ENCODE results near the gene PHF2.

The PHF2 gene

DNA sequence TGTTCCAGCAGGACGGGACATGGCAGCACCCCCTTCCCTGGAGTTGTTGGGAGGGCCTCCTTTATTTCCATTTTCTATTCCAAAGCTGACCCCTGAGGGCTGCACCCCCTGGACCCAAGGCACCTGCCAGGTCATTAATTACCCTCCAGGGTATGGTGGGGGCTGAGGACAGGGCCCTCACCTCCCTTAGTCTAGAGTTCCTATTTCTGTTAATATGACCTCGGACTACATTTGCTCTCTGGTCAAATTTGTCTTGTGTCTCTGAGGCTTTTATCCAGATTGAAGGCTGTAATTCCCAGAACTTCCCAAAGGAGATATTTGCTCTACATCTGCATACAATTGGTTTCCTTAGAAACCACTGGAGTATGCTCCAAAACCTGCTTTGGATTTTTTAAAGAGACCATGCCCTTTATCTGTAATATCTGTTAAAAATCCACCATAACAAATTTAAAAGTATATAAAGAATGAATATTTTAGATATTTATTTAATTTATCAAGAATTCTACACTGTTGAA is 16.8 kb downstream of the PHF2 start:
- no peaks in the 10 kb centered on the region for H3K9me3 ChIP-seq (replicated peaks; ENCODE audit: insufficient read depth, low read length)
- H3K36me3 ChIP-seq (replicated peaks; ENCODE audit: insufficient read depth, low read length): no peaks in the 10 kb centered on the region
- no peaks in the 10 kb centered on the region for H3K4me1 ChIP-seq (ENCODE audit: low read length)
- peaks cover 17% of the 10 kb centered on the region for H3K79me2 ChIP-seq (ENCODE audit: low read length)
- H2AFZ ChIP-seq (ENCODE audit: low read length): no peak overlapping the region
- no peaks in the 10 kb centered on the region for H4K20me1 ChIP-seq (ENCODE audit: insufficient read depth, low read length)
- H3K27ac ChIP-seq (ENCODE audit: low read length): no peak overlapping the region
- no peak overlapping the region for H3K4me2 ChIP-seq (ENCODE audit: low read depth, low read length)
- TF ChIP-seq, protein P1, sequence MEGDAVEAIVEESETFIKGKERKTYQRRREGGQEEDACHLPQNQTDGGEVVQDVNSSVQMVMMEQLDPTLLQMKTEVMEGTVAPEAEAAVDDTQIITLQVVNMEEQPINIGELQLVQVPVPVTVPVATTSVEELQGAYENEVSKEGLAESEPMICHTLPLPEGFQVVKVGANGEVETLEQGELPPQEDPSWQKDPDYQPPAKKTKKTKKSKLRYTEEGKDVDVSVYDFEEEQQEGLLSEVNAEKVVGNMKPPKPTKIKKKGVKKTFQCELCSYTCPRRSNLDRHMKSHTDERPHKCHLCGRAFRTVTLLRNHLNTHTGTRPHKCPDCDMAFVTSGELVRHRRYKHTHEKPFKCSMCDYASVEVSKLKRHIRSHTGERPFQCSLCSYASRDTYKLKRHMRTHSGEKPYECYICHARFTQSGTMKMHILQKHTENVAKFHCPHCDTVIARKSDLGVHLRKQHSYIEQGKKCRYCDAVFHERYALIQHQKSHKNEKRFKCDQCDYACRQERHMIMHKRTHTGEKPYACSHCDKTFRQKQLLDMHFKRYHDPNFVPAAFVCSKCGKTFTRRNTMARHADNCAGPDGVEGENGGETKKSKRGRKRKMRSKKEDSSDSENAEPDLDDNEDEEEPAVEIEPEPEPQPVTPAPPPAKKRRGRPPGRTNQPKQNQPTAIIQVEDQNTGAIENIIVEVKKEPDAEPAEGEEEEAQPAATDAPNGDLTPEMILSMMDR (IDR thresholded peaks at IDR 0.05; ENCODE audit: low read length): no peak
- TF ChIP-seq EZH2 (optimal IDR thresholded peaks at IDR 0.05; ENCODE audit: low read depth, low read length) (no peak), EZH2phosphoT487 (IDR thresholded peaks at IDR 0.05; ENCODE audit: low read length) (no peak)
- H3K4me3 ChIP-seq (ENCODE audit: low read length): no peak overlapping the region
- no peak for DNase-seq
- H3F3A ChIP-seq (ENCODE audit: insufficient read depth, low read length): no peaks in the 10 kb centered on the region
- no peaks in the 10 kb centered on the region for H3K9me2 ChIP-seq (replicated peaks; ENCODE audit: insufficient read depth, low read length)
- H3K9ac ChIP-seq (ENCODE audit: low read length): no peak overlapping the region
- no peaks in the 10 kb centered on the region for H3K27me3 ChIP-seq (replicated peaks; ENCODE audit: insufficient read depth, low read length)

DNA sequence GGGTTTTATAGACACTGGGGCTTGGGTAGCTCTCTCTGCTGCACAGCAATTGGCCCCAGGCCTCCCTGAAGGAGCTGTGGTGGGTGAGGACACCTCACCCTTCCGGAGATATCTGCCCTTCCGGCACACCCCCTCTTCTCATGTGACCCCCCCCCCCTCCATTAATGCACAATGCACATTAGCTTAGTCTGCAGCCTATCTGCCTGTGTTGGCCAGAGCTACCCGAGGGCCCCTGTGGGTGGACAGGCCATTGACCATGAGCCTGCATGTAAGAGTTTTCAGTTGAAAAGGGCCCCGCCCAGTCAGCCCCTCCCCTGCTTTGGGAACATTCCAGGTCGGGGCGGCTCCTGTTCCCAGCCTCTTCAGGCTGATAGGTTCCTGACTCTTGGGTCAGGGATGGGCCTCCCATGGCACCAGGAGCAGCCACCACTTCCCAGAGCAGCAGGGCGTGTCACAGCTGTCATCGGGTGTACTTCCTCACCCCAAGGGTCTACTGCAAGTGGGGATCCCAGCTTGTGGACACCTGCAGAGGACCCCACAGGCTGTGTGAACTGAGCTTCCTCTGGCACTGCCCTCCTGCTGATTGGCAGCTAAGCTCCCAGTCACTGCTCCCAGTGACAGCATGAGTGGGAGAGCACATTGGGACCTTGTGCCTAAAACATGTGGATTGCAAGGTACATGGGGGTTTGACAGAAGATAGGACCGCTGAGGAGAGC is 17.8 kb downstream of the PHF2 start:
- Histone ChIP-seq H3K9me2 (replicated peaks; ENCODE audit: insufficient read depth, low read length) (no peaks in the 10 kb centered on the region), H3K4me1 (ENCODE audit: low read length) (no peaks in the 10 kb centered on the region), H3K79me2 (ENCODE audit: low read length) (peaks cover 20% of the 10 kb centered on the region), H3K9me3 (replicated peaks; ENCODE audit: insufficient read depth, low read length) (no peaks in the 10 kb centered on the region), H3K36me3 (replicated peaks; ENCODE audit: insufficient read depth, low read length) (no peaks in the 10 kb centered on the region), H4K20me1 (ENCODE audit: insufficient read depth, low read length) (no peaks in the 10 kb centered on the region), H3F3A (ENCODE audit: insufficient read depth, low read length) (no peaks in the 10 kb centered on the region), H3K27me3 (replicated peaks; ENCODE audit: insufficient read depth, low read length) (no peaks in the 10 kb centered on the region), H3K4me3 (ENCODE audit: low read length) (no peak overlapping the region), H3K4me2 (ENCODE audit: low read depth, low read length) (no peak overlapping the region), H3K9ac (ENCODE audit: low read length) (no peak overlapping the region), H3K27ac (ENCODE audit: low read length) (no peak overlapping the region), H2AFZ (ENCODE audit: low read length) (no peak overlapping the region)
- TF ChIP-seq EZH2 (optimal IDR thresholded peaks at IDR 0.05; ENCODE audit: low read depth, low read length): no peak
- TF ChIP-seq EZH2phosphoT487 (IDR thresholded peaks at IDR 0.05; ENCODE audit: low read length): no peak
- no peak for DNase-seq

DNA sequence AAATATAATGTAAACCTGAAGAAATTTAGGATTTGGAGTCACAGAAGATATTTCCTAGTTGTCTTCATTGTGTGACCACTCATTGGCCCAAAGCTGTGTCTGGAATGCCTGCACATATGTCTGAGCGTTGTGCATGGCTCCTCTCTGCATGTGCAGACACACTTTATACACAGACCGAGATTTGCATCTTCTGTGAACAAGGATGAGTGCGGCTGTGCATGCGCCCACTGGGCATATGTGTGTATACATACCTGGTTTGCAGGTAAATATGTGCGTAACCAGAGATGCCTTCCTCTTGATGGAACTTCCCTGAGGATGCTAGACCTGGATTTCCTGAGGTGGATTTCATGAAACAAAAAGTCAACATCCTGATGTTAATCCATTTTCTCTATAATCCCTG is 19.1 kb downstream of the PHF2 start:
- H3K9me3 ChIP-seq (replicated peaks; ENCODE audit: insufficient read depth, low read length): no peaks in the 10 kb centered on the region
- H2AFZ ChIP-seq (ENCODE audit: low read length): no peak overlapping the region
- no peaks in the 10 kb centered on the region for H3F3A ChIP-seq (ENCODE audit: insufficient read depth, low read length)
- no peak overlapping the region for H3K27ac ChIP-seq (ENCODE audit: low read length)
- no peak overlapping the region for H3K9ac ChIP-seq (ENCODE audit: low read length)
- H4K20me1 ChIP-seq (ENCODE audit: insufficient read depth, low read length): no peaks in the 10 kb centered on the region
- 0 out of 2 replicates have a peak, but pooled peaks cover 6% of the 10 kb centered on the region for H3K4me1 ChIP-seq (ENCODE audit: low read length)
- H3K79me2 ChIP-seq (ENCODE audit: low read length): peaks cover 20% of the 10 kb centered on the region
- no peaks in the 10 kb centered on the region for H3K27me3 ChIP-seq (replicated peaks; ENCODE audit: insufficient read depth, low read length)
- TF ChIP-seq EZH2phosphoT487 (IDR thresholded peaks at IDR 0.05; ENCODE audit: low read length) (no peak), EZH2 (optimal IDR thresholded peaks at IDR 0.05; ENCODE audit: low read depth, low read length) (no peak)
- TF ChIP-seq, protein P1 (IDR thresholded peaks at IDR 0.05; ENCODE audit: low read length): no peak
- no peaks in the 10 kb centered on the region for H3K9me2 ChIP-seq (replicated peaks; ENCODE audit: insufficient read depth, low read length)
- H3K36me3 ChIP-seq (replicated peaks; ENCODE audit: insufficient read depth, low read length): no peaks in the 10 kb centered on the region
- no peak overlapping the region for H3K4me2 ChIP-seq (ENCODE audit: low read depth, low read length)
- H3K4me3 ChIP-seq (ENCODE audit: low read length): no peak overlapping the region
- DNase-seq: no peak

DNA sequence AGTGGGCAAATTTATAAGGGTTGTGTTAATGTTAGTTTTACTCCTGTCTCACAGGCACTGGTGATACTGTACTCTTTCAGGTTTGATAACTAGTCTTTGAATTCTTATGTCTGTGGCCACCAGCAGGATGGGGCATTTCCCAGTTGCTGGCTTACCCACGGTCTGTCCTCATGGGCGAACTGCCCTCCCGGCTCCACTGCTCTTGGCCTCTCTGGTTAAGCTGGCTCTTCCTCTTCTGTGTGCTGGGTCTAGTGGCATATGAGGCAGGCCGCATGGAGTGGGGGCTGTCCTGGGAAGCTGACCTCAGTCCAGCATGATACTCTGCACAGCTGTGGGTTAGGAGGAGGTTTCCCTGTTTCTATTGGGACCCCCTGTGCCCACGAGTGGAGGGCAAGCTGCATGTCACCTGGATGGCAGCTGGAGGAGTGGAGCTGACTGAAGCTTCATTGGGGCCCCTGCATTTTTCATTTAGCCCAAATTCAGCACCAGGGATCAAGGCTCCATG is 19.5 kb downstream of the PHF2 start:
- Histone ChIP-seq H3K9me2 (replicated peaks; ENCODE audit: insufficient read depth, low read length) (no peaks in the 10 kb centered on the region), H3K36me3 (replicated peaks; ENCODE audit: insufficient read depth, low read length) (no peaks in the 10 kb centered on the region), H3K27ac (ENCODE audit: low read length) (no peak overlapping the region), H3K4me2 (ENCODE audit: low read depth, low read length) (no peak overlapping the region), H2AFZ (ENCODE audit: low read length) (no peak overlapping the region), H4K20me1 (ENCODE audit: insufficient read depth, low read length) (no peaks in the 10 kb centered on the region), H3K27me3 (replicated peaks; ENCODE audit: insufficient read depth, low read length) (no peaks in the 10 kb centered on the region), H3K9me3 (replicated peaks; ENCODE audit: insufficient read depth, low read length) (no peaks in the 10 kb centered on the region), H3K79me2 (ENCODE audit: low read length) (peaks cover 17% of the 10 kb centered on the region), H3K4me3 (ENCODE audit: low read length) (no peak overlapping the region), H3F3A (ENCODE audit: insufficient read depth, low read length) (no peaks in the 10 kb centered on the region), H3K4me1 (ENCODE audit: low read length) (0 out of 2 replicates have a peak, but pooled peaks cover 6% of the 10 kb centered on the region), H3K9ac (ENCODE audit: low read length) (no peak overlapping the region)
- no peak for DNase-seq
- TF ChIP-seq EZH2 (optimal IDR thresholded peaks at IDR 0.05; ENCODE audit: low read depth, low read length): no peak
- TF ChIP-seq EZH2phosphoT487 (IDR thresholded peaks at IDR 0.05; ENCODE audit: low read length): no peak
- TF ChIP-seq, protein P1 (IDR thresholded peaks at IDR 0.05; ENCODE audit: low read length): no peak
